Pericardium fibroblast (primary cell): ENCODE data around the gene CRBN. TPM values are rescaled to one million over a fixed set of nuclear protein-coding genes. Genes with fewer than 3 reads are reported as not detected.

Experiments used
- total RNA-seq: library from RNA; depleted of rRNA; stranded (reverse); fragments of >200 nt; gene quantifications from 2 replicates; pipeline ENCODE4 v1.2.3, GENCODE V29; 2015

CRBN gene
- 56.7 and 61.5 TPM in 2 replicates for total RNA-seq

DNA sequence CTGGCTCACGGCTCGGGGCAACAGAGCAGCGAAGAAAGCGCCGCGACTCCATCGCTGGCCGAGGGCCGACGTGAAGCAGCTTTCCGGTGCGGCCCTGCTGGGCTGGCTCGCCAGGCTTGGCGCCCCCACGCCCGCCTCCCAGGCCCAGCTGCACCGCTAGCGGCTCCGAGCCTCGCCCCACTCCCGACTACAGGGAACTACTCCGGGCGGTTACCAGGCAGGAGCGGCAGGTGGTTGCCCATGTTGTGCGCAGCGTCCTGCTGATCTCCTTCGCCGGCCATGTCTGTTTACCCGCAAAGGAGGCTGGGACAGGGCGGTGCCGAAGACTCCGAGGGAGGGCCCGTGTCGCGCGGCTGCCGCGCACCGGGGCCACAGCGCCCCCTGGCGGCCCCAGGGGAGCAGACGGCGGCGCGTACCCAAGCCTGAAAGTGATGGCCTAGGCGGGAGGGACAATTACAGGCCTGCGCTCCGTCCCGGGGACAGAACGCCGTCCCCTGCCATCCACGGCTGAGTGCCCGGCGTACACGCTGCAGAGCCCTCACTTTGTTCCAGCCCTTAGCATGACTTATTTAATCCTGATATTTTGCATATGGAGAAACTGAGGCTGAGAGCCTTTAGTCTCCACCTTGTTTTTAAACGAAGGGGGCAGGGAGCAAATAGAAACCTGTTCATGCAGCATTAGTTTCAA is at the start of gene CRBN:
Gene CRBN (minus strand): TSS at position 285 of the 688 bp plus-strand sequence. CDS start 4 bp downstream, at position 281.

DNA sequence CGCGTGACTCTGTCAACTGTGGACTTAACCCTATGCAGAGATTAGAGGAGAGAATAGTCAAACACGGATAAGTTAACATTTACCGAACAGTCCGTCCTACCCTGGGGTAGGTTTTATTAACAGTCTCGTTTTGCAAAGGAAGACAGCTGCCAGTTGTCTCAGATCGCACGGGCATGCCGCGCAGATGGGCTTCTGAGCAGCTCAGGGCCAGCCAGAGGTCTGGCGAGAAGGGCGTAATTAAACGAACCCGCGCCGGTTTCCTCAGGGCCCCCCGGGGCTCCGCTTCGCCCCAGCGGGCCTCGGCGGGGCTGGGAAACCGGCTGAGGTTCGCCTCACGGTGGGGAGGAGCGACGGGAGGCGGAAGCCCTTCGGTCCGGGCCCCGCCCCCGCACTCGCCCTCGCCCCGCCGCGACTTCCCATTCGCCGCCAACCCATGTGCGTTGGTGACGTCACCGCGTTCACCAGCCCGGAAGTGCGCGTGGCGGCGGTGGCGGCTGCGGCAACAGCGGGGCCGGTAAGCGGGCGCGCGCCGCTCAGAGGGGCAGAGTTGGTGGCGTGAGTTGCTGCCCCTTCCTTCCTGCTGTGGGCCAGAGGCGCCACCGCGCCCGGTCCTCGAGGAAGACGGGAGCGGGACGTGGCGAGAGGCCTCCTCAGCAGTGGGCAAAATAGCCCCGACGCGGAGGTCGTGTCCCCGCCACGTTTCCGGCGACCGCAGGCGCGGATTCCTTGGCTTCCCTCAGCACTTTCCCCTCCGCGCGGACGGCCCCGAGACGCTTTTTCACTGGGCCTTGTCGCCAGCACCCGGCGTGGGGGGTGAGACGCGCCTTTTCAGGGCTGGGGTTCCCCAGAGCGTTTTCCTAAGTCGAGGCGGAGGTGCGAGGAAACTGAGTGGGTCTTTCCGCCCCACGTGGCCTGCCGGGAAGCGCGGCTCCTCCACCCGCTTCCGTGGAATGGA is 52.7 kb downstream of the CRBN start, which contains the start of gene TRNT1:
Gene TRNT1 (plus strand): TSS at position 464 of the 955 bp plus-strand sequence. CDS start 2,101 bp downstream, outside the sequence.

DNA sequence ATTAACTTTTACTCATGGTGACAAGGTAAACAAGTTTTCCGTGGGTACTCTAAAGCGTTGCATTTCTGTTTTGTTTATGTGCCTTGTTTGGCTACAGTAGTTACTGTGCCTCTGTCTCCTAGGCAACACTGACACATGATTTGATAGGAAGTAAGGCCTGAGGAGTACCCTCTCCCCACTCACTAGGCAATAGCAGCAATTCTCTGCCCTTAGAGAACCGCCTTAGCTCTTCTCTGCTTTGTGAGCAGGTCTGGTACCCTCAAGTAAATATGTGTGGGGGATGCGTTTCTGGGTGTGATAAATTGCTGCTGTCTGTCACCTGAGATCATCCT is 69.2 kb downstream of the CRBN start, which contains the start of gene IL5RA:
Gene IL5RA (minus strand): TSS at position 76 of the 332 bp plus-strand sequence. CDS start 5,390 bp downstream, outside the sequence.

Other genes starting within 250 kb of the CRBN start
- gene IL5RA, start 69.3 kb downstream of the CRBN start, total RNA-seq, result not detected in 2 replicates
- 8.5 and 16.9 TPM in 2 replicates for gene TRNT1, start 52.8 kb downstream of the CRBN start, total RNA-seq